GM23248 (cell line): ENCODE measurements around the gene LAMP1. TPM values are rescaled to one million over a fixed set of nuclear protein-coding genes. Genes with fewer than 3 reads are reported as not detected.
"Not testable (repeated sequence)": the region's sequence is repeated elsewhere in the genome, so short reads cannot be mapped to it uniquely, and the experiment has no call there.

Source experiments
- DNase-seq: peaks from one replicate; pipeline ENCODE4 v3.0.0-alpha.2; 2015
- H2AFZ ChIP-seq: fragments of 200-600 bp; sonication (generic); 2 replicates; pipeline ENCODE4 v1.6.1; 2016; ENCODE audit warnings: antibody characterized with exemption
- H3F3A ChIP-seq: fragments of 200-600 bp; sonication (generic); 2 replicates; pipeline ENCODE4 v1.6.1; 2016; ENCODE audit warnings: mild to moderate bottlenecking, antibody characterized with exemption, mixed run types; ENCODE audit not compliant: insufficient read depth
- H3K27ac ChIP-seq: fragments of 200-600 bp; sonication (generic); 2 replicates; pipeline ENCODE4 v1.5.1; 2016; ENCODE audit warnings: mild to moderate bottlenecking
- H3K27me3 ChIP-seq: fragments of 200-600 bp; sonication (generic); replicated peaks from 2 replicates; pipeline ENCODE4 v1.6.1; 2016; ENCODE audit warnings: mild to moderate bottlenecking; ENCODE audit not compliant: insufficient read depth
- H3K36me3 ChIP-seq: fragments of 200-600 bp; sonication (generic); 2 replicates; pipeline ENCODE4 v1.6.1; 2016; ENCODE audit warnings: low read depth, mild to moderate bottlenecking
- H3K4me1 ChIP-seq: fragments of 200-600 bp; sonication (generic); 2 replicates; pipeline ENCODE4 v1.6.1; 2016; ENCODE audit warnings: mild to moderate bottlenecking; ENCODE audit not compliant: insufficient read depth
- H3K4me2 ChIP-seq: fragments of 200-600 bp; sonication (generic); one replicate; pipeline ENCODE4 v1.6.1; 2016; ENCODE audit warnings: mild to moderate bottlenecking; ENCODE audit not compliant: unreplicated experiment
- H3K4me3 ChIP-seq: fragments of 200-600 bp; sonication (generic); 2 replicates; pipeline ENCODE4 v1.5.1; 2016; ENCODE audit warnings: mild to moderate bottlenecking
- H3K79me2 ChIP-seq: fragments of 200-600 bp; sonication (generic); 2 replicates; pipeline ENCODE4 v1.6.1; 2016; ENCODE audit warnings: mild to moderate bottlenecking; ENCODE audit not compliant: insufficient read depth
- H3K9ac ChIP-seq: fragments of 200-600 bp; sonication (generic); 2 replicates; pipeline ENCODE4 v1.6.1; 2016; ENCODE audit warnings: mild to moderate bottlenecking
- H3K9me2 ChIP-seq: fragments of 200-600 bp; sonication (generic); 2 replicates; pipeline ENCODE4 v1.6.1; 2016; ENCODE audit warnings: mixed run types, mild to moderate bottlenecking, moderate library complexity; ENCODE audit not compliant: insufficient read depth
- H3K9me3 ChIP-seq: fragments of 200-600 bp; sonication (generic); one replicate; pipeline ENCODE4 v1.6.1; 2017; ENCODE audit warnings: low read depth
- H4K20me1 ChIP-seq: fragments of 200-600 bp; sonication (generic); 2 replicates; pipeline ENCODE4 v1.6.0; 2016; ENCODE audit not compliant: insufficient read depth
- EZH2 ChIP-seq: fragments of 200-600 bp; sonication (generic); IDR thresholded peaks from 2 replicates; pipeline ENCODE4 v1.6.1; 2018; ENCODE audit warnings: antibody characterized with exemption, mild to moderate bottlenecking; ENCODE audit not compliant: insufficient read depth, poor library complexity, severe bottlenecking
- EZH2phosphoT487 ChIP-seq: fragments of 200-600 bp; sonication (generic); IDR thresholded peaks from 2 replicates; pipeline ENCODE4 v1.6.1; 2018; ENCODE audit warnings: antibody characterized with exemption, moderate library complexity, mild to moderate bottlenecking, low read depth; ENCODE audit not compliant: insufficient read depth
- WGBS, 2 experiments: methylation state at CpG; one replicate each; pipeline ENCODE4 v1.1.6; 2015 to 2017; ENCODE audit warnings: low lambda C conversion rate in 2 of 2, low coverage in 1 of 2; ENCODE audit errors: missing lambda C conversion rate in 2 of 2; 5-methylcytosine and 5-hydroxymethylcytosine counted together
- in situ Hi-C: fragments of 300-500 bp; cut with MboI; formaldehyde crosslinking; loops from 2 replicates; pipeline ENCODE4 v1.15.0; 2020
- polyA plus RNA-seq: library from polyadenylated mRNA; unstranded; fragments of >200 nt; fragmentation: Nextera tagmentation; extraction: Ambion mirVana; gene quantifications from 2 replicates; pipeline ENCODE4 v1.2.1, GENCODE V29; 2016
- total RNA-seq: library from RNA; depleted of rRNA; stranded (reverse); fragments of >200 nt; shearing (Covaris generic); gene quantifications from 2 replicates; pipeline ENCODE4 v1.2.3, GENCODE V29; 2014

Gene LAMP1
- total and polyA plus RNA-seq, 2 experiments from 2014 or later, result 111 to 305 TPM

- Histone ChIP-seq H3K4me2 (no peak overlapping the region), H3K4me3 (no peak overlapping the region), H3K79me2 (no peaks in the 10 kb centered on the region), H2AFZ (no peak overlapping the region), H4K20me1 (no peaks in the 10 kb centered on the region), H3K27ac (no peak overlapping the region), H3K27me3 (peaks cover 22% of the 10 kb centered on the region), H3K9me2 (no peaks in the 10 kb centered on the region), H3K9me3 (no peaks in the 10 kb centered on the region), H3K36me3 (no peaks in the 10 kb centered on the region), H3F3A (no peaks in the 10 kb centered on the region), H3K4me1 (no peaks in the 10 kb centered on the region), H3K9ac (no peak overlapping the region)
- 93 to 94% methylated on average over 22 of the region's 22 CpGs for WGBS, 2 experiments
- TF ChIP-seq EZH2, result no peak
- no peak for TF ChIP-seq EZH2phosphoT487
- no peak for DNase-seq
- in situ Hi-C loops, result no loop called here
These were observed 68.5 kb downstream of the LAMP1 start for GRCh38 chr13:113365583-113365970.

GRCh38 chr13:113365971-113366588 is 69.0 kb downstream of the LAMP1 start:
- Histone ChIP-seq H3K9ac (no peak overlapping the region), H3K27me3 (peaks cover 22% of the 10 kb centered on the region), H3K27ac (no peak overlapping the region), H2AFZ (no peak overlapping the region), H3K36me3 (no peaks in the 10 kb centered on the region), H3K9me3 (no peaks in the 10 kb centered on the region), H3K79me2 (no peaks in the 10 kb centered on the region), H3K4me3 (no peak overlapping the region), H3F3A (no peaks in the 10 kb centered on the region), H3K4me2 (no peak overlapping the region), H3K4me1 (no peaks in the 10 kb centered on the region), H4K20me1 (no peaks in the 10 kb centered on the region), H3K9me2 (no peaks in the 10 kb centered on the region)
- DNase-seq, result peak; percentile 38
- 75 to 80% methylated on average over 8 to 9 of the region's 9 CpGs for WGBS, 2 experiments
- TF ChIP-seq EZH2phosphoT487 (no peak), EZH2 (no peak)
- in situ Hi-C loops, result no loop called here

- WGBS, 2 experiments, result 71 to 72% methylated on average over 15 of the region's 15 CpGs
- Histone ChIP-seq H3K9me2 (no peaks in the 10 kb centered on the region), H3K9me3 (no peaks in the 10 kb centered on the region), H3K36me3 (no peaks in the 10 kb centered on the region), H3K9ac (no peak overlapping the region), H3K4me3 (no peak overlapping the region), H2AFZ (no peak overlapping the region), H4K20me1 (no peaks in the 10 kb centered on the region), H3K27me3 (peaks cover 18% of the 10 kb centered on the region), H3K4me1 (no peaks in the 10 kb centered on the region), H3F3A (no peaks in the 10 kb centered on the region), H3K79me2 (no peaks in the 10 kb centered on the region), H3K4me2 (no peak overlapping the region), H3K27ac (no peak overlapping the region)
- TF ChIP-seq EZH2 (no peak), EZH2phosphoT487 (no peak)
- in situ Hi-C loops, result no loop called here
- no peak for DNase-seq
These were observed 70.1 kb downstream of the LAMP1 start for GRCh38 chr13:113367020-113367560.

- Histone ChIP-seq H4K20me1 (no peaks in the 10 kb centered on the region), H3K4me3 (no peak overlapping the region), H3F3A (no peaks in the 10 kb centered on the region), H3K36me3 (no peaks in the 10 kb centered on the region), H3K27me3 (peaks cover 11% of the 10 kb centered on the region), H3K9ac (no peak overlapping the region), H3K4me1 (no peaks in the 10 kb centered on the region), H3K4me2 (no peak overlapping the region), H3K79me2 (no peaks in the 10 kb centered on the region), H2AFZ (no peak overlapping the region), H3K9me3 (no peaks in the 10 kb centered on the region), H3K27ac (no peak overlapping the region), H3K9me2 (no peaks in the 10 kb centered on the region)
- TF ChIP-seq EZH2 (no peak), EZH2phosphoT487 (no peak)
- in situ Hi-C loops, result no loop called here
- WGBS, 2 experiments, result 71 to 74% methylated on average over 6 of the region's 6 CpGs
- no peak for DNase-seq
These were observed 70.7 kb downstream of the LAMP1 start for GRCh38 chr13:113367771-113368170.

- H3K4me2 ChIP-seq, H3K79me2 ChIP-seq, DNase-seq, in situ Hi-C loops, H3K27me3 ChIP-seq, H3K36me3 ChIP-seq, H3F3A ChIP-seq, H3K9me2 ChIP-seq, H3K4me3 ChIP-seq, H3K9ac ChIP-seq, H3K27ac ChIP-seq, H2AFZ ChIP-seq, H4K20me1 ChIP-seq, H3K4me1 ChIP-seq, H3K9me3 ChIP-seq: not testable (repeated sequence)
- WGBS, 2 experiments, result 92 to 94% methylated on average over 6 of the region's 6 CpGs
These were observed 71.3 kb downstream of the LAMP1 start for GRCh38 chr13:113368353-113368752.
